Adrenal gland (tissue), 12 donors: Measurements from ENCODE around the gene BICD1. TPM values are rescaled to one million over a fixed set of nuclear protein-coding genes. Genes with fewer than 3 reads are reported as not detected.
A peak's percentile ranks its signal among the peaks of the same experiment; 100 is the strongest.
"Not testable (repeated sequence)": the region's sequence is repeated elsewhere in the genome, so short reads cannot be mapped to it uniquely, and the experiment has no call there.

Experiments
- DNase-seq, 7 donors: peaks; one replicate each; pipeline ENCODE4 v3.0.0-alpha.2; 2019 to 2020
- H3K27ac ChIP-seq, 5 donors: fragments of 200-600 bp; sonication (generic) in 4 of 5; 1 replicate in 3 of 5; 2 replicates in 2 of 5; pipeline versions ENCODE4 v1.5.1 to v1.8.0; 2016 to 2020; ENCODE audit warnings: mild to moderate bottlenecking in 1 of 5
- H3K27me3 ChIP-seq: fragments of 200-600 bp; 2 replicates; pipeline ENCODE4 v1.8.0; 2021
- H3K36me3 ChIP-seq, 2 donors: fragments of 200-600 bp; replicated peaks in 1 of 2; 1 replicate in 1 of 2; 2 replicates in 1 of 2; pipeline versions ENCODE4 v1.5.1 to v1.8.0; 2018 to 2022
- H3K4me1 ChIP-seq, 2 donors: fragments of 200-600 bp; replicated peaks in 1 of 2; 1 replicate in 1 of 2; 2 replicates in 1 of 2; pipeline versions ENCODE4 v1.5.1 to v1.8.0; 2018 to 2021
- H3K4me3 ChIP-seq, 4 donors: fragments of 200-600 bp; sonication (generic) in 3 of 4; one replicate each; pipeline ENCODE4 v1.5.1; 2016 to 2018
- H3K9me3 ChIP-seq, 3 donors: fragments of 200-600 bp; sonication (generic) in 1 of 3; replicated peaks in 1 of 3; 1 replicate in 2 of 3; 2 replicates in 1 of 3; pipeline versions ENCODE4 v1.5.1 to v1.8.0; 2016 to 2021
- CTCF ChIP-seq, 6 experiments: fragments of 450-650 bp in 4 of 6; fragments of 200-600 bp in 2 of 6; sonication (generic) in 1 of 6; IDR thresholded peaks; 1 replicate in 5 of 6; 2 replicates in 1 of 6; pipeline versions ENCODE4 v1.5.1 to v1.8.0; 2016 to 2021; ENCODE audit warnings: antibody characterized with exemption in 6 of 6, mild to moderate bottlenecking in 2 of 6, moderate library complexity in 1 of 6
- POLR2A ChIP-seq, 2 donors: fragments of 450-650 bp; IDR thresholded peaks; one replicate each; pipeline ENCODE4 v1.6.1; 2017; ENCODE audit warnings: antibody characterized with exemption in 2 of 2, mild to moderate bottlenecking in 2 of 2, moderate library complexity in 1 of 2
- WGBS, 4 donors: extraction: QIAGEN DNeasy Blood & Tissue Kit in 2 of 4; methylation state at CpG; one replicate each; pipeline versions ENCODE4 v1.1.5 to v1.1.7; 2013 to 2017; 5-methylcytosine and 5-hydroxymethylcytosine counted together
- intact Hi-C, 2 donors: fragments of 100-400 bp; cut with DNase I; formaldehyde crosslinking; loops; one replicate each; pipeline versions ENCODE4 v1.14.1 to v1.15.0; 2022 to 2023
- polyA plus RNA-seq, 3 donors: library from polyadenylated mRNA; stranded (reverse); fragments of 200-250 nt in 2 of 3; fragments of 350-450 nt in 1 of 3; fragmentation: Illumina TruSeq in 1 of 3; extraction: RNeasy Lipid Tissue Mini Kit (QIAGEN cat#74804) in 1 of 3; gene quantifications; one replicate each; pipeline ENCODE4 v1.2.3, GENCODE V29; 2013 to 2014
- total RNA-seq, 9 donors: library from RNA; depleted of rRNA in 4 of 9; stranded (reverse); fragments of >200 nt in 4 of 9; fragments of 120-200 nt in 1 of 9; fragmentation: NEBNext Ultra II Directional in 1 of 9; extraction: Animal tissue kit (Norgen Biotek cat#: 25700) in 1 of 9; gene quantifications; one replicate each; pipeline versions ENCODE4 v1.1.0 to v1.2.4, GENCODE V29; 2013 to 2023
- donor health status: healthy with polysubstance abuse.
- donor health status: Bipolar disorder and iron deficiency.
- donor health status: DM: yes; HTN: yes; CAD: no.
- donor health status: DM: no; HTN: no; CAD: no.
- donor health status: DM: no; HTN: no; CAD: no.
- donor health status: DM: yes; HTN: yes; CAD: no.

The BICD1 gene
- total and polyA plus RNA-seq, 12 donors: 2.9 to 18.2 (median 9.4) TPM

DNA sequence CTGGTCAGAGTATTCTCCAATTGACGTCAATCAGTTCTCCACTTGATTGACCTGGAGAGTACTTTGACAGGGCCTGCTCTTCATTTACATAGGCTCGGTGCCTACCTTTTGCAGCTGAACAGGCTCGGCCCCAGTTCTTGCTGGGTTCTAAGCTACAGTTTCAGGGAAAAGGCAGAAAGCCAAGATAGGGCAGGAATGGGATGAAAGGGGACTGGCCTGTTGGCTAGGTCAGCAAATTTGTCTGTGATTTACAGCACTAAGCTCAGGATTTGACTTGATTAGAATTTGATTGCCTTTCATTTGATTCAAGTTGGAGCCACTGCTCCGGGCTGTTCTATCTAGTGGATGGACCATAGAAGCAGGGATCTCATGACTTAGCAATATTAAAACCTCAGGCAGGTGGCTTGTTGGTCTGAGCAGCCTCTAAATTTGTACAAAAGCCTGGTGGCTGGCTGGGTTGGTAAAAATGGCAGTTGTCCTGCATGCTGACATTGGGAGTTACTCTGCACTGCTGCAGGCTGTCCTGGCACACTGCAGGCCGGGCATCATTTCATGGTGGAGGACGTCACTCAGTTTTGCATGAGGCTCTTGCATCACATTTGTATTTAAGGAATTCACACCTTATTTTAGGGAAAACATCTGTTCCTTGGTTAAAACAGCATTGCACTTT is 71.8 kb downstream of the BICD1 start:
- 91 to 94% (median 93%) methylated on average over 6 of the region's 6 CpGs for WGBS, 4 donors
- no peaks in the 10 kb centered on the region for H3K36me3 ChIP-seq
- TF ChIP-seq CTCF (IDR thresholded peaks at IDR 0.05) (no peak), POLR2A (IDR thresholded peaks at IDR 0.05) (no peak)
- H3K27me3 ChIP-seq: no peaks in the 10 kb centered on the region
- no peaks in the 10 kb centered on the region for H3K4me1 ChIP-seq
- H3K27ac ChIP-seq: no peak overlapping the region
- H3K9me3 ChIP-seq: no peaks in the 10 kb centered on the region
- H3K4me3 ChIP-seq: no peak overlapping the region
- intact Hi-C loops: no loop called here
- peak in 1 of 7 donors; percentile 62 for DNase-seq

DNA sequence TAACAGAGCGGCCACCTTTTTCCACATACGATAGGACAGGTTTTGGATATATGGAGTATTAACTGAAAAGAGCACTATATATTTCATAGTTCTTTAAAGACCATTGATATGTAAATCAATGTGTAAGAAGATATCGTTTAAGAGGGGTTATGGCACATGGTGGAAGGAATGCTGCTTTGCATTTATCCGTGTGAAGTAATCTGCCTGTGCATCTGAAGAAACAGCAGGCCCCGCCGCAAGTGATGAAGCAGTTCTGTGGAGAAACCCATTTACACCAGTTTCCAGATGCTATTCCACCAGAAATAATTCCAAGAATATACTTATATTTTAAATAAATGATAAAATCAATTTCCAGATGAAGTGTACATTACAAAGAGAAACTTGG is 72.4 kb downstream of the BICD1 start:
- no peak overlapping the region for H3K4me3 ChIP-seq
- H3K27ac ChIP-seq: no peak overlapping the region
- no peaks in the 10 kb centered on the region for H3K9me3 ChIP-seq
- intact Hi-C loops: no loop called here
- H3K36me3 ChIP-seq: no peaks in the 10 kb centered on the region
- no peaks in the 10 kb centered on the region for H3K27me3 ChIP-seq
- DNase-seq: no peak
- no peak for TF ChIP-seq POLR2A (IDR thresholded peaks at IDR 0.05)
- no peak for TF ChIP-seq CTCF (IDR thresholded peaks at IDR 0.05)
- no peaks in the 10 kb centered on the region for H3K4me1 ChIP-seq
- WGBS, 4 donors: 70 to 76% (median 74%) methylated on average over 6 of the region's 6 CpGs

DNA sequence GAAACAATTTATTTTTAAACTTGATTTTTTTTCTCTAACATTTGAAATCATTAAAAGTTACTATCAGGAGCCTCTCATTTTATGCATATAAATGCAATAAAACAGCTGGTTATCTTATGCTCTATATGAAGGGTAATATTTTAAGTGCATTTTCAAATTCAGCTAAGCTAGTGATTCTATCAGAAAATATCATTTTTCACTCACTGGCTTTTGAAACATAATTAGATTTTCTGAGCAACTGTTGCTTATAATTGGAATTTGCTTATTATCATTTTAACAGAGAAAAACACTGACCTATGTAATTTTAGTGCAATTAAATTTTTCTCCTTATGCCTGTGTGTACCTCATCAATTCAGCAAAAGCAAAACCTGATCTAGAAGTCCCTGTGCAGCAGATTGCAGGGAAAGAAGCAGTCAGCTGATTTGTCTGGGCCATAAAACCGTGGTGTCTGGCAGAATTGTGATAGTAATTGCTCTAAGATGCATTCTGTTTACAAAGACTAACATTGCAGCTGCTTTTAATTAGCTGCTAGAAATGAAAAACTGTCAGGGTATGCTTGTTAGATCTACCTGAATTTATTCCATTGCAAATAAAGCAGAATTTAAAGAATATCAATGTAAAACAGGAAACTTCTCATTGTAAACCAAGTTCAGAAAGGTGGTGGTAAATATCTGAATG is 75.0 kb downstream of the BICD1 start:
- no peak for DNase-seq
- Histone ChIP-seq H3K36me3 (no peaks in the 10 kb centered on the region), H3K4me3 (no peak overlapping the region), H3K27ac (no peak overlapping the region), H3K9me3 (no peaks in the 10 kb centered on the region), H3K27me3 (no peaks in the 10 kb centered on the region), H3K4me1 (no peaks in the 10 kb centered on the region)
- intact Hi-C loops: no loop called here
- TF ChIP-seq CTCF (IDR thresholded peaks at IDR 0.05) (no peak), POLR2A (IDR thresholded peaks at IDR 0.05) (no peak)
- WGBS, 4 donors: 81 to 83% (median 83%) methylated on average over 1 of the region's 1 CpG

DNA sequence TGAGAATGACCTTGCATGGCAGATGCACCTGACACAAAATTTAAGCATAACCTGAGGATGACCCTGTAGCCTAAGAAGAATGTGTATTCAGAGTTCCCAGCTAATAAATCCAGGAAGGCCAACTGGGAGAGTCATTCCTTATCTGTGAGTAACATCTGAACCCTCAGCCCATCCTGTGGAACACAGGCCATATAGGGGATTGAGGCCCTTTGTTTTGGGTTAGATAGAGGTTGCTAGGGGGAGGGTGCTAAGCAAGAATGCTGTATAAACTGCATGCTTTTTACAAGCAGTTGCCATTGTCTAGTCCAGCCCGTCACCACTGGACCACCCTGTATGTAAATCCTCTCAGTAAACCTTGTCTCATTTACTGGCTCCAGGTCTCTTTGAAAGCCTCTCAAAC is 77.0 kb downstream of the BICD1 start:
- TF ChIP-seq CTCF (IDR thresholded peaks at IDR 0.05) (no peak), POLR2A (IDR thresholded peaks at IDR 0.05) (no peak)
- Histone ChIP-seq H3K9me3 (no peaks in the 10 kb centered on the region), H3K4me3 (no peak overlapping the region), H3K36me3 (no peaks in the 10 kb centered on the region), H3K4me1 (no peaks in the 10 kb centered on the region), H3K27me3 (no peaks in the 10 kb centered on the region), H3K27ac (no peak overlapping the region)
- intact Hi-C loops: no loop called here
- whole genome bisulfite sequencing, 4 donors: 93 to 100% (median 98%) methylated on average over 1 of the region's 1 CpG
- DNase-seq: no peak

DNA sequence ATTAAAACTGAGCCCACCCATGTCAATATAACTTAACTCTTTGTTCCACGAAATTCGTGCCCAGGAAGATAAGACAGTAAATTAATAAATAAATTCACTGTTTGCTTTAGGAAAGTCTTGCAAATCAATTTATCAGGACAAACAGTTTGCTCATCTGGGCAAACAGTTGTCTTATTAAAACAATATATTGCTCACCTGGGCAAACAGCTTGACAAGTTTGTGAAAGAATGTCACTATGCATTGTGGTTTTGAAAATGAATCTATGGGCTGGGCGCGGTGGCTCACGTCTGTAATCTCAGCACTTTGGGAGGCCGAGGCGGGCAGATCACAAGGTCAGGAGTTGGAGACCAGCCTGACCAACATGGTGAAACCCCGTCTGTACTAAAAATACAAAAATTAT is 80.5 kb downstream of the BICD1 start:
- H3K4me1 ChIP-seq, H3K36me3 ChIP-seq, H3K9me3 ChIP-seq, H3K27ac ChIP-seq, H3K27me3 ChIP-seq, DNase-seq, intact Hi-C loops, H3K4me3 ChIP-seq: not testable (repeated sequence)
- 91 to 96% (median 93%) methylated on average over 8 of the region's 8 CpGs for WGBS, 4 donors
